HG03432 (cell line): ENCODE measurements around the gene VSX2.

ENCODE experiments used
- ATAC-seq: cut with Tn5 transposase; IDR thresholded peaks from one replicate; pipeline ENCODE4 v1.9.1; 2021; ENCODE audit warnings: mild to moderate bottlenecking, moderate library complexity; ENCODE audit not compliant: unreplicated experiment

VSX2 gene

GRCh38 chr14:74221741-74222140 lies 17.5 kb upstream of the VSX2 start:
- no peak for ATAC-seq

GRCh38 chr14:74223016-74223415 lies 16.2 kb upstream of the VSX2 start:
- no peak for ATAC-seq

GRCh38 chr14:74231784-74232183 lies 7.5 kb upstream of the VSX2 start:
- no peak for ATAC-seq

- ATAC-seq, result no peak
Measured at GRCh38 chr14:74235017-74235416, 4.2 kb upstream of the VSX2 start.

- ATAC-seq, result no peak
Measured at GRCh38 chr14:74237441-74237840, 1.8 kb upstream of the VSX2 start.

GRCh38 chr14:74239848-74240793 lies 872 bp downstream of the VSX2 start:
- no peak for ATAC-seq

- ATAC-seq, result no peak
Measured at GRCh38 chr14:74240794-74241651, 1.8 kb downstream of the VSX2 start.

- no peak for ATAC-seq
Measured at GRCh38 chr14:74241652-74242017, 2.4 kb downstream of the VSX2 start.

GRCh38 chr14:74242021-74242779 lies 3.0 kb downstream of the VSX2 start:
- ATAC-seq, result no peak

GRCh38 chr14:74242780-74243042 lies 3.5 kb downstream of the VSX2 start:
- ATAC-seq, result no peak

- no peak for ATAC-seq
Measured at GRCh38 chr14:74243051-74243450, 3.8 kb downstream of the VSX2 start.

- ATAC-seq, result no peak
Measured at GRCh38 chr14:74244115-74244514, 4.9 kb downstream of the VSX2 start.

GRCh38 chr14:74245292-74245691 lies 6.0 kb downstream of the VSX2 start:
- no peak for ATAC-seq

- ATAC-seq, result no peak
Measured at GRCh38 chr14:74246542-74246941, 7.3 kb downstream of the VSX2 start.

- no peak for ATAC-seq
Measured at GRCh38 chr14:74248017-74248416, 8.8 kb downstream of the VSX2 start.

GRCh38 chr14:74249433-74250375 lies 10.5 kb downstream of the VSX2 start:
- no peak for ATAC-seq

- ATAC-seq, result no peak
Measured at GRCh38 chr14:74255281-74255680, 16.0 kb downstream of the VSX2 start.

GRCh38 chr14:74257078-74257940 lies 18.1 kb downstream of the VSX2 start:
- peak; percentile 87 for ATAC-seq
